ENCODE results near the gene MAGEB3. TPM values are rescaled to one million over a fixed set of nuclear protein-coding genes. Genes with fewer than 3 reads are reported as not detected.

Gene MAGEB3
- total and polyA plus RNA-seq, 2 of the 13 experiments (the other 11 are each of a cell fraction or from before 2014, with no cell fraction given), result not detected

- FAIRE-seq (no peak), ATAC-seq (no peak), DNase-seq (ENCODE audit: low spot score) (no peak)
- Histone ChIP-seq H3K79me2 (ENCODE audit: insufficient read depth, low read length) (no peaks in the 10 kb centered on the region), H3K9ac (ENCODE audit: insufficient read depth, low read depth, low read length) (no peak overlapping the region), H3K4me1 (ENCODE audit: insufficient read depth, low read length) (no peaks in the 10 kb centered on the region), H3K4me2 (ENCODE audit: low read depth, low read length) (no peak overlapping the region), H4K20me1 (ENCODE audit: insufficient read depth, low read length) (no peaks in the 10 kb centered on the region), H2AFZ (ENCODE audit: low read length) (no peak overlapping the region), H3K27me3 (ENCODE audit: control insufficient read depth in 1 of 2, insufficient read depth in 2 of 2, low read length in 2 of 2) (no peaks in the 10 kb centered on the region), H3K4me3 (replicated peaks in 1 of 3; ENCODE audit: insufficient read depth in 1 of 3, low read depth in 2 of 3, low read length in 3 of 3) (no peak overlapping the region), H3K36me3 (replicated peaks in 1 of 2; ENCODE audit: control insufficient read depth in 1 of 2, insufficient read depth in 2 of 2, low read length in 2 of 2) (no peaks in the 10 kb centered on the region), H3K27ac (ENCODE audit: extremely low read length, insufficient read depth, low read length) (no peak overlapping the region), H3K9me3 (ENCODE audit: low read length) (no peaks in the 10 kb centered on the region)
- ChIA-PET POLR2A (no interaction called here), CTCF (ENCODE audit: low intra/inter-chr PET ratio, low total read pairs) (no interaction called here)
- BruUV-seq (replicated peaks), result no TSS peak
- 8% methylated on average over 1 of the region's 1 CpG for WGBS (ENCODE audit: low lambda C conversion rate)
- intact Hi-C loops (cut with micrococcal nuclease; ENCODE audit: unreplicated experiment) (no loop called here), in situ Hi-C loops (cut with HindIII; ENCODE audit: extremely low pct_ligation_motif_present, low pct_unique_long_range_greater_than_20kb) (loop anchor here (5.0 kb wide), 1 partner anchor 224 kb away; no protein-coding TSS in a partner anchor)
- no peak for TF ChIP-seq HNRNPL (IDR thresholded peaks at IDR 0.05; ENCODE audit: low read depth, low read length)
- TF ChIP-seq ZBTB39 (CRISPR knock-in tag; IDR thresholded peaks at IDR 0.05), result no peak
- TF ChIP-seq SRSF4 (IDR thresholded peaks at IDR 0.05; ENCODE audit: low read depth, low read length, poor library complexity, severe bottlenecking), result no peak
- TF ChIP-seq ATF3 (CRISPR knock-in tag; IDR thresholded peaks at IDR 0.05), result no peak
- TF ChIP-seq TAF15 (IDR thresholded peaks at IDR 0.05; ENCODE audit: low read depth, low read length, poor library complexity, severe bottlenecking), result no peak
- no peak for TF ChIP-seq ZSCAN22 (CRISPR knock-in tag; IDR thresholded peaks at IDR 0.05)
- TF ChIP-seq KDM4B (CRISPR knock-in tag; IDR thresholded peaks at IDR 0.05), result no peak
- TF ChIP-seq TFAP4 (IDR thresholded peaks at IDR 0.05; ENCODE audit: borderline replicate concordance, low read depth), result no peak
- TF ChIP-seq ATM (IDR thresholded peaks at IDR 0.05; ENCODE audit: borderline replicate concordance), result no peak
- TF ChIP-seq MXD3 (CRISPR knock-in tag; IDR thresholded peaks at IDR 0.05), result no peak
- no peak for TF ChIP-seq TAF1 (CRISPR knock-in tag; IDR thresholded peaks at IDR 0.05)
- TF ChIP-seq ZNF136 (CRISPR knock-in tag; IDR thresholded peaks at IDR 0.05; ENCODE audit: low read depth), result no peak
- TF ChIP-seq ZNF607 (CRISPR knock-in tag; IDR thresholded peaks at IDR 0.05; ENCODE audit: borderline replicate concordance), result no peak
- TF ChIP-seq ZNF33B (CRISPR knock-in tag; IDR thresholded peaks at IDR 0.05), result no peak
- no peak for TF ChIP-seq TCF7 (IDR thresholded peaks at IDR 0.05; ENCODE audit: low read depth)
- no peak for TF ChIP-seq MTF2 (CRISPR knock-in tag; IDR thresholded peaks at IDR 0.05; ENCODE audit: borderline replicate concordance)
- TF ChIP-seq CENPBD1 (CRISPR knock-in tag; IDR thresholded peaks at IDR 0.05; ENCODE audit: borderline replicate concordance, low read depth), result no peak
- no peak for TF ChIP-seq HNRNPUL1 (IDR thresholded peaks at IDR 0.05; ENCODE audit: low read depth, low read length)
- TF ChIP-seq ZNF746 (CRISPR knock-in tag; IDR thresholded peaks at IDR 0.05), result no peak
These were observed 47.9 kb downstream of the MAGEB3 start for GRCh38 chrX:30278365-30278764.
